Measurements from ENCODE around the gene HAUS3.
"Not testable (repeated sequence)": the region's sequence is repeated elsewhere in the genome, so short reads cannot be mapped to it uniquely, and the experiment has no call there.

HAUS3 gene

DNA sequence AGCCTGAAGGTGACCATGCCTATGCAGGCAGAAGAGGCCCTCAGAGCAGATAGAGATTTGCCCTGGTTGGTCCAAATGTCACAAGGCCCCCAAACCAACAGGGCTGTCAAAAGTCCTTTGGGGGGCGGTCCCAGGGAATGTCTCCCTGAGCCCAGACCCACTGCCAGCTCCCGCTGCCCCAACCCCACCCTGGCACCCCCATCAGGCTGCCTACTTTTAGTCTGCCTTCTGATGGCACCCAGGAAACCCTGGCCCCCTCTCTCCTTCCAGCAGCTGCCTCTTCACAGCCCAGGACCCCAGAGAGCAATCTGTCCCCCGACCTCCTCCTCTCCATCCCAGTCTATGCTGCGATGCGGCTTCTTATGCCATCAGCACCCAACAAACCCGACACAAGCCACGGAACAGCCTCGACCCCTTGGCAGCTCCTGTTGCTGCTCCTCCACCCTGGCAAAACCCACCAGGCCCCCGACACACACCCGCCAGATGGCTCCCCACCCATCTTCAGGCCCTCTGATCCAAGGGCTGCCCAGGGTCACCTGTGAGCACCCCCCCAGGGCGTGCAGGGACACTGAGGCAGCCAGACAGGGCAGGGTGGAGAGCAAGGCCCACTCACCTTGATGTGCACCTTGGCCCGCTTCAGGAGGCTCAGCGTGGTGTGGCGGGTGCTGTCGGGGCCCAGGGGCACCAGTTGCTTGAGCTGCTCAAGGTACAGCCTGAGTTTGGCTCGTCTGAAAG lies 10.0 kb upstream of the HAUS3 start:
- no peak for DNase-seq (ENCODE audit: low read depth)

DNA sequence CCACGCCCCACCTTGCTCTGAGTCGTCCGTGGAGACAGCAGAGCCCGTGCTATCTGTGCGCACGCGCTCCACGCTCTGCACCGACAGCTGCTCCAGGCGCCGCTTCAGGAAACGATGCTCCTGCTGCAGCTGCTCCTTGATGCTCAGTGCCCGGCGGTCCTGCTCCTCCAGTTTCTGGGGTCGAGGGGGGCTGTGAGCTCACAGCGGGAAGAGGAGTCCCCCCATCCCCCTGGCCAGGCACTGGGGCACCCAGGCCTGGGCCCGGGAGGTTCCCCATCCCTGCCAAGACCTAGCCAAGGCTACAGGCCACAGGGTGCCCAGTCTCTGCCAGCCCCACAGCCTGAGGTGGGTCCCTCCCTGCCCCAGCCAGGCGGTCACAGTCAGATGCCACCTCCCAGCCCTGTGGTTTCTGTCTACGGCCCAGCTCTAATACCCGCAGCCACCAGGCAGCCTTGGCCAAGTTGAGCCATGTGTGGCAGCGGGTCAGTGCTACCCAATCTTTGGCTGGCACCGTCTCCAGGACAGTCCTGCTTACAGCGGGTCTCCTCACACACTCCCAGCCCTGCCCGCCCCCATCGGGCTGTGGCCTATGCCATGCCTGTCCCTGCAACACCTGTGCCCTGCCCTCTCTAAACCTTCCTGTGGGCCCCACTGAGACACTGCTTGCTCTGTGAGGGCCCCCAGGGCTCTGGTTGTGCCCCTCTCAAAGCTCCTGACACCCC lies 9.3 kb upstream of the HAUS3 start:
- DNase-seq (ENCODE audit: low read depth): no peak

DNA sequence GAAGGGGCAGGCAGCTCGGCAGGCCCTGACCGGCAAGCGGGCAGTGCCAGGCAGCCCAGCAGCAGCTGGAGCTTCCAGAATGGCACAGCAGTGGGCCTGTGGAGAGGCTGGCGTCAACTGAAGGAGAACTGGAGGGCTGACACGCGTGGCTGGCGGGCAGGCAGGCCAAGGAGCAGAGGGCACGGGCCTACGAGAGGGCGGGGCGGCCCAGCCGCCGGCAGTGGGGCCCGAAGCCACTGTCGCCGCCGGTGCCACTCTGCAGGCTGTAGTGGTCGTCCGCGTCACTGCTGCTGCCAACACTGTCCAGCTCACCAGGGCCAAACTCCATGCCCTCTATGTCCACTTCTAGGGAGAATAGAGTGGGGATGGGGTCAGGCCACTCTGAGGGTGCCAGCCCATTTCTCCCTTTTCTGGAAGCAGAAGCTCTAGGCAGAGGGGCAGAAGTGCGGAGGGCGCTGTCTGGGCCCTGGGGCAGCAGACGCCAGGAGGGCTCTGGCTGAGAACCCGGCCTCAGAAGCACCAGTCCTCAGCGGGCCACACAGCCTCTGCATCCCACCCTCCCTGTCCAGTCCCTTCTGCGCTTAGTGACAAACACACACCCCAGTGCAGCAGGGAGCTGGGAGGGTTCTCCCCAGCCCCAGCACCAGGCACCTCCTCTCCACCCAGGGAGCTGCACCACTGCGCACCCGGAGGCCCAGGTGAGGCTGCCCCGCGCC lies 8.6 kb upstream of the HAUS3 start:
- no peak for DNase-seq (ENCODE audit: low read depth)

DNA sequence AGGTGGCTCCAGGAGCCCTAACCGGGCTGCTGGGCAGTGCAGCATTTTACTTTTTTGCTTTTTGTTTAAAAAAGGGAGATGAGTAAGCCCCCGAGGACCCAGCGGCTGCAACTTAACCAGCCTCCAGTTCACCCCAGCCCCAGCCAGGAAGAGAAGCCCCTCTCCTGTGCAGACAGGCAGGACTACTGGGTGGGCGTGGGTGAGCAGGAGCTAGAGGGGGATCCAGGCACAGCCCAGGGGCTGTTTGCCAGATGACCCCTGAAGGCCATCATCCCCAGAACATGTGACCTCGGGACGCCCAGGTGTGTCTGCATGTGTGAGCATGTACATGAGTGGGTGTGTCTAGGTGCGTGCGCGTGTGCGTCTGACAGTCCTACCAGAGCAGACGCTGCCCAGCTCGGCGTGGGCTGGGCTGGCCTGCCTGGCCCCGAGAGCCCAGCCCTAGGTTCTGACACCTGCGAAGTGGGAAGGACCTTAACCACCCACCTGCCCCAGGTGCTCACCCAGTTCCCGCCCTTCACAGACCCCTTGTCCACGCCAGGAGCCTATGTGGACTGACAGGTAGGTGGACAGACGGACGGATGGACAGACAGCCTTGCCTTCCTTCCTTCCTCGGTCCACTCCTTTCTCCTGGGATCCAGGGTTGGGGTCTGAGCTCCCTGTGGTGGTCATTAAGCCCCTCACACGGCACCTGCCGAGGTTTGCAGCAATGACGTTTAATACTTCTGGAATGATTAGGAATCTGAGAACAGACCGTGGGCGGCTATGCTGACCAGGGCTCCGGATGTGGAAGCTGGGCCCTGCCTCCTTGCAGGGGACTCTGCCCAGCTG lies 7.8 kb upstream of the HAUS3 start:
- no peak for DNase-seq (ENCODE audit: low read depth)

DNA sequence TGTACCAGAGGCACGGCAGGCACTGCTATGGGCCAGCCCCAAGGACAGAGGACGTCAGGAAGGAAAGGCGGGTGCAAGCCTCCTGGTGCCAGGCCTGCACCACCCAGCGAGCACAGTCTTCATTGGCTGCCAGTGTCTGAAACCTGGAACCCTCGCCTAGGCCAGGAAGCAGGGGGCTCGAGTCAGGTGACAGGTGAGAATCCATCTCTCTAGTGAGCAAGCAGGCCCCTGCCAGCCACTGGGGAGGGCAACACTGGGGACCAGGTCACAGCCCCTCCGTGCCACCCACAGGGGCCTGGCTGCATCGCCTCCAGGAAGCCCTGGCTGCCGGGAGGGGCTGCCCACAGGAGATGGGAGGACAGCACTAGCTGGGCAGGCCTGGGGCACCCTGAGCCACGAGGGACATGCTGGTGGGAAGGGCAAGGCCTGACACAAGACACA lies 6.9 kb upstream of the HAUS3 start:
- no peak for DNase-seq (ENCODE audit: low read depth)

DNA sequence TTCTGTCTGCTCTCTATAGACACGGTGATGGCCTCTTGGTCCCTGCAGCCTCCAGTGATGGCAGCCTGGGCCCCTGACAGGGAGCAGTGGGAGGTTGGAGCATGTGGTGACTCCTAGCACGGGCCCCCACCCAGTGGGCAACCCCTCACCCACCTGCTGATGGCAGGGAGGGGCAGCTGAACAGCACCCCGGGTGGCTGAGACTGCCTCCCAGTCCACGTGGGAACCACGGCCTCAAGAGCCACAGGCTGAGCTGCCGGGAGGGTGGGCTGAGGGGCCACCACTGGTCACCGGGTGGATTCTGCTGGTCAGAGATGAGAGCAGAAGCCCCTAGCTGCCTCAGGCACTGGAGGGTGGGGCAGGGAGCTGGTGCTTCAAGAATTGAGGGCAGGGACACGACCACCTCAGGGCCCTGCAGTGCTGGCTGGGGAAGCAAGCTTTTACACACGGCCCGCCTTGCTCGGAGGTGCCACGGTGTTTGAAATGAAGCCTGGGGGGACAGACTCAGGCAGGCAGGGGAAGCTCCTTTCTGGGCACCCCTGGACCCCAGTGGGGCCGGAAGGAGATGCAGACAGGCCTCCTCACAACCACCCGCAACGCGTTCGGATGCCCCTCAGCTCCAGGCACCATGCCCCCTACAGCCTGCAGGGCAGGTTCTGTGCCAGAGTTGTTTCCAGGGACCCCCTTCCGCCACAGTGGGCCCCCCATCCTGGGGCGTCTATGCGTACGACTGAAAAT lies 6.3 kb upstream of the HAUS3 start:
- no peak for DNase-seq (ENCODE audit: low read depth)

DNA sequence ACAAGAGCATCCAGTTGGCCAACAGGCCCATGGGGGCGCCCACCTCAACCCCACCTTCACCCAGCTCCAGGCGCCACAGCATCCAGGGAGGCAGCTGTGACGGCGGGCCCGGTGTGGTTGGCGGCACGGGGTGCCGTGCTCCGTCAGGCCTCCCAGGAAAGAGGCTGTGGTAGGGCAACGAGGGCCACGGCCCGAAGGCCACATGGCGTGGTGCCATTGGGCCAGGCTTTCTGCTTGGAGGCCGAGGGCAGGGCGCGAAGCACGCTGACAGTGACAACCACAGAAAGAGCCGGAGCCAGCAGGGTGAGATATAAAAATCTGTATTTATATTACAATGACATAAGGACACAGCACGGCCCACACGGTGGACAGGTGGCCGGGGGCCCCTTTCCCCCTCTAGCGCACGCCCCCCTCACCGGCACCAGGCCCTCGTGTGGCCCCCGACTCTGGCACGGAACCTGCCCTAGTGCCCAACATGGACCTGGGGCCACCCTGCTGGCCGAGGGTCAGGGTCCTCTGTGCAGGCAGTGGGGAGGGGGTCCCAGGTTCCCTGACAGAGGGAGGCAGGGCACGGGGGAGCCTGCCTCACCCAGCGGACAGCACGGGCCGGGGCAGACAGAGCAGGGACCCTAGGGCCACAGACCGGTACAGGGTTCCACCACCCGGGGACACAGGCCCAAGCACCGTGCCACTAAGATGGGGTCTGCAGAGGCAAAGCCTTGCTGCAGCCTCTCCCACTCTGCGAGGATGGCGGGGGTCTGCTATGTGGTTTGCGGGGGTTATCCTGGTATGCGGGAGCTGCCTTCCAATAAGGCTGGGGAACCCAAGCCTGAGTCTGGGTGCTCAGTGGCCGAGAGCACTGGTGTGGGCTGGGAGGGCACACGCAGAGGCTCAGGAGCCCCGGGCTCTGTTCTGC lies 5.5 kb upstream of the HAUS3 start:
- no peak for DNase-seq (ENCODE audit: low read depth)

DNA sequence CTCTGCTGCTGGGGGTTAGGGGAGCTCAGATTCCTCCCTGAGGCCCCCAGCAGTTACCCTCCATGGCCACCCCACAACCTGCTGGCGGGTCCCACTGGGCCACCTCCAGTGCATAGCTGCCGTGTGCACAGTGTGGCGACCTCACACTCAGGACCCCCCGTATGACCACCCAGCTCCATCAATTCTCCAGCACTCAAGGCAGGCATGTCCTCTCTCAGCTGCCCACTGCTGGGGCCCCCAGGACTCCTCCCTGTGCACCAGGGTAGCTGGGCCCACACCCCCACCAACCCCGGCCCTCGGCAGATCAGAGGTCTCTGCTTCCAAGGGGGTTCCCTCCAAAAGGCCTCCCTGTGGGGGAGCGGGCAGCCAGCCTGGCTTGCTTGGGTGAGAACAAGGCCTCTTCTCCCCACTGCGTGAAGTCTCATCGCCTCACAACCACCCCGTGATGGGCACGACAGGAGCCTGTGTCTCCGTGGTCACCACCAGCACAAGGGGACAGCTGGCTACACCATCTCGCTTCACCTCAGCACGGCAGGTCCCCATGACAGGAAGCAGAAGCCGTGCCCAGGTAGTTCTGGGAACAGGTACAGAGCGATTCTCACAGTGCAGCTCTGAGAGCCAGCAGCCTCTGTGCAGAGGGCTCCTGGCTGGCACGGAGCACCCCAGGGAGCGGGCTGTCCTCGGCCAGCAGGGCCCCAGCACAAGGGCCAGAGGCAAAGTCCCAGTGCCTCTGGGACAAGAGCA lies 4.6 kb upstream of the HAUS3 start:
- DNase-seq (ENCODE audit: low read depth): no peak

DNA sequence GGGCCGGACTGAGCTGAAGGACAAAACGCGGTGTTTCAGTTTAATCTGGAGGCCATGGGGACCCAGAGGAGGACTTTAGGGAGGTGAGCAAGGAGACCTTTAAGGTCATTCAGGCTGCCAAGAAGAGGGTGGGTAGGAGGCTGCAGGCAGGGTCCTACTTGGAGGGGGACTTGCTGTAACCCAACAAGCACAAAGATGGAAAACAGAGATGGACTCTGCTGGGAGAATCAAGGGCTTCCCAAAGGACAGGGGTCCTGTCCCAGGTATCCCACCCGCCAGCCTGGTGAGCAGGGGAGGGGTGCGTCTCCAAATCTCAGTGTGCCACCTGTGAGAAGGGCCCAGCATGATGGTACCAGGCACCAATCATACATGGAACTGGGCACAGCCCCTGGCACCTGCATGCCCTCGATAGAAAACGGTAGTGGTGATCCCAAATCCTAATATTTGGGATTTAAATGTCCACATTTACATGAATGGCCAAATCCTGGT lies 3.9 kb upstream of the HAUS3 start:
- DNase-seq (ENCODE audit: low read depth): no peak

DNA sequence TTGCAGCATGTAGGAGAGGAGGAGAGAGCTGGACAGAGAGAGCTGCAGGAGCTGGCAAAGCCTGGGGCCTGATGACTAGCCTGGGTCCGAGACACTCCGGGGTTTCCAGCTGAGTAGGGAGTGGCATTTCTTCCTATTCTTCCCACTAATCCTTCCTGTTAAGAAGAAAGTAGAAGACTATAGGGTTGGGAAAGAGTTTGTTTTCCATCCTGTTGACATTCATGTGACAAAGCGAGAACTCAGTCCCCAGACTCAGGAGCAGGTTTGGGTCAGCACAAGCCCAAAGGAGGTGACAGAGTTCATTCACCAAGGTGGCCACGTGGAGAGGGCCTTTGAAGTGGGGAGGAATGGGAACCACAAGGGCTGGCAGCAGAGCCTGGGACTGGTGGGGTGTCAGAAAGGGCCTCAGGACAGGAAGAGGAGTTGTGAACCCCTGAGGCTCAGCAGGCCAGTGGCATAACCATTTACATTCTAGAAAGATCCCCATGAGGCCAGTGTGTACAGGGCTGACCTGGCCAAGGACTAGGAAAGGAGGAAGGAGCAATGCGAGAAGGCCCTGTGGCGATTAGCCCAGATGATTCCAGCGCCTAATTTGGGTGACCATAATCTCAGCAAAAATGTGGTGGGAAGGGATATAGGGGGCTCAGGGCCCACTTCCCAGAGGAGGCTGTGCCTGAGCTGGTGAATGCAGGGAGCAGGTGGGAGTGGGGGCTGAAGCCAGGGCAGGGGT lies 3.3 kb upstream of the HAUS3 start:
- no peak for DNase-seq (ENCODE audit: low read depth)

DNA sequence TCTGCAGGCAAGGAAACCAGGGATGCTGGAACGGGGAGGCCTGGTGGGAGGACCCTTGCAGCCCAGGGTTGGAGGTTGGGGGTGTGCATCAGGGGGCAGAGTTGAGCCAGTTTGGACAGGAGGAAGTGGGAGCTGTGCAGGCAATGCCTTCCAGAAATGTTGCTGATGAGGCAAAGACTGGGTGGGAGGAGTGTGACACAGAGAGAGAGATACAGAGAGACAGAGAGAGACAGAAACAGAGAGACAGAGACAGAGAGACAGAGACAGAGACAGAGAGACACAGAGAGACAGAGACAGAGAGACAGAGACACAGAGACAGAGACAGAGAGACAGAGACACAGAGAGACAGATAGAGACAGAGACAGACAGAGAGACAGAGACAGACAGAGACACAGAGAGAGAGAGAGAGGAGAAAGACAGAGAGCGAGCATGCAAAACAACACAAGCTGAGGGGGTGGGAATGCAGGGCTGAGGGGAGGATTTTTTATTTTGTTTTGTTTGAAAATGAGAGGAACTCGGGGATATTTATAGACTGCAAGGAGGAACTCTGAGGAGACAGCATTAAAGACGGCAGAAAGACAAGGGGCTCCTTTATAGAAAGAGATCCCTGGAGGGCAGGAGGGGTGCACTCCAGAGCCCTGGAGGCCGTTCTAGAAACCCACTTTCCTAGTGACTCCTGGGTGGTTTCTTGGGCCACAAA lies 1.9 kb upstream of the HAUS3 start:
- no peak for DNase-seq (ENCODE audit: low read depth)

DNA sequence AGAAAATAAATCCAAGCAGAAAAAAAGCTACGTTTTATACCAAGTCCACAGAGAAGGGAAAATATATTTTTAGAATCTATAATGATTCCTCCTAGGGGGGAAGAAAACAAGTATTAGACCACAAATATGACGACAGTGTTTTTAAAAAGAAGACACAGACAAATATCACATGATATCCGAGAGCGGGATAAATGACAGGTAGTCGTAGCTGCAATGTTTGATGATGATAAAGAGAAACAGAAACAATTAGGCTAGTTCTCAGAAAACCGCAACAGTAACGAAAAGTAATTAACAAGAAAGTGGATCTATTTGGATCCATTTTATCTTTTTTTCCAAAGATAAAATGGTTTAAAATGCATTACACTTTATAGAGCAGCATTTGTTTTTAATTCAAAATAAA lies 918 bp downstream of the HAUS3 start:
- DNase-seq (ENCODE audit: low read depth): no peak

DNA sequence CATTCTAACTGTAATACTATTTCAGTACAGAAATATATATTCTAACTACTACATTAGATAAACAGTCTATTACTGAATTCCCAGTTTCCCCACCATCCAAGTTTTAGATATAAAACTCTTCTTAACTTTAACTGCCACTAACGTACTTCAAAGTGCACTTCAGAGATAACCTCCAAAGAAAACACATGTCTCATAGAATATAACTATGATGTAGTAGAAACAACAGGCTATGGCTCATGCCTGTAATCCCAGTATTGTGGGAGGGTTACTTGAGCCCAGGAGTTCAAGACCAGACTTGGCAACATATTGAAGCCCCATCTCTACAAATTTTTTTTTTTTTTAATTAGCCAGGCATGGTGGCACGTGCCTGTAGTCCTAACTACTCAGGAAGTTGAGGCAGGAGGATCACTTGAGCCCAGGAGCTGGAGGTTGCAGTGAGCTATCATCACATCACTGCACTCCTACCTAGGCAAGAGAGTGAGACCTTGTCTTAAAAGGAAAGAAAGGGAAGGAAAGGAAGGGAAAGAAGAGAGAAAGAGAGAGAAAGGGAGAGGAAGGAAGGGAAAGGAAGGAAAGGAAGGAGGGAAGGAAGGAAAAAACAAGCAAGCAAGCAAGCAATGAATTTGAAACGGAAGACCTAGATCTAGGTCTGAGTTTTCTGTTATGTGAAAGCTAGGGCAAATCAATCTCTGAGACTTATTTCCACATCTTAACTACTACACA lies 4.8 kb downstream of the HAUS3 start:
- DNase-seq (ENCODE audit: low read depth): no peak

DNA sequence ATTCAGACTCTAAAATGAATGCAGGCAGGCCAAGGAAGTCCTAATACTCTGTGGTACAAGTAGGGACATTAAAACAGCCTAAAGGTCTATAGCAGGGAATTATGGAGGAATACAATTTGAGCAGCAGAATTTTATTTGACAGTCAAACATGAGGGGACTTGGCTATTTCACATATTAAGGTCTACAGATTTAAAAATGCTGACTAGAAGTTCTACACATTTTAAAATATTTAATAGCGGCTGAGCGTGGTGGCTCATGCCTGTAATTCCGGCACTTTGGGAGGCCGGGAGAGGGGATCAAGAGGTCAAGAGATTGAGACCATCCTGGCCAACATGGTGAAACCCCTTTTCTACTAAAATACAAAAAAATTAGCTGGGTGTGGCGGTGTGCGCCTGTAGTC lies 10.8 kb downstream of the HAUS3 start:
- DNase-seq (ENCODE audit: low read depth): no peak

DNA sequence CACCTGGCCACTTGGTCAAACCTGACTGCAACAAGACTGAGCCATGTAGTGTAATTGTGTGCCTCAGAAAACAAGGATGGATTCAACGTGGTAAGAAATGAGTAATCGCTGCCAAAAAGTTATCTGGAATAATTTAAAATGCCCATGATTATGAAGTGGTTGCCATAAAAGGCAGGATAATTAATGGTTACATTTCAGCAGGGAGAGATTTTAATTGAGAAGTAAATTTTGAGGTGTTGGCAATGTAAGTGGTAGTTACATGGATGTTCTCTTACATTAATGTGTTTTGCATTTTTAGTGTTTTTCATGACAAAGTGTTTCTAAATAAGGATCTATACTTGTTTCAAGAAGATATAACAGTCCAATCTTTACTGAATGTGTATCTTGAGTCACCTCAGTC lies 15.7 kb downstream of the HAUS3 start:
- no peak for DNase-seq (ENCODE audit: low read depth)

DNA sequence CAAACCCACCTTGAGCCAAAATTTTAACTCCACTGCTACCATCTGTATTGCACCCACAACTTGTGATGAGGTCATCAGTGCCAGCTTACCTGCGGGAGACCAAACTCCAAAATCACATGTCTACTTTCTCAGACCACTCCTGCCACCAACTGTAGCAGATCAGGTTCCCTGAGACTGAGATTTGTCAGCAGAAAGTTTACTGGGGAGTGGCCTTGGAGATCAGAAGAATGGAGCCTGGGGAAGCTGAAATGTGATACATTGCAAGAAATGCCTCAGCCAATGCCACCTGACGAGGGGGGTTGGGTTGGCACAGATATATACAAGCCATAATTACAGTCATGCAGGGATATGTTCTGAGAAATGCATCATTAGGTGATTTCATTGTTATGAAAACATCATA lies 19.1 kb downstream of the HAUS3 start:
- no peak for DNase-seq (ENCODE audit: low read depth)

DNA sequence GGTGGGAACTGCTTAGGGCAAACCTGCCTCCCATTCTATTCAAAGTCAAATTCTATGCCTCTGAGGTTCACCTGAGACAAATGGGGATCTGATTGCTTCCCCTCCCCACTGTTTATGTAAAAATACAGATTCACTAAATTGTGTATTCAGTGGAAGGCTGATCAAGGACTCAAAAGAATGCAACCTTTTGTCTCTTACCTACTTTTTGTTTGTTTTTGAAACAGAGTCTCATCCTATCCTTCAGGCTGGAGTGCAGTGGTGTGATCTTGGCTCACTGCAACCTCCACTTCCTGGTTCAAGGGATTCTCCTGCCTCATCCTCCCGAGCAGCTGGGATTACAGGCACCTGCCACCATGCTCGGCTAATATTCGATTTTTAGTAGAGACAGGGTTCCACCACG lies 20.5 kb downstream of the HAUS3 start:
- not testable (repeated sequence) for DNase-seq (ENCODE audit: low read depth)
